ENCODE data around the gene SEMA4C. TPM values are rescaled to one million over a fixed set of nuclear protein-coding genes. Genes with fewer than 3 reads are reported as not detected.
"Not testable (repeated sequence)": the region's sequence is repeated elsewhere in the genome, so short reads cannot be mapped to it uniquely, and the experiment has no call there.

The SEMA4C gene
- polyA plus RNA-seq, 1 of the 3 experiments (the other 2 are of a cell fraction): 34.8 TPM

DNA sequence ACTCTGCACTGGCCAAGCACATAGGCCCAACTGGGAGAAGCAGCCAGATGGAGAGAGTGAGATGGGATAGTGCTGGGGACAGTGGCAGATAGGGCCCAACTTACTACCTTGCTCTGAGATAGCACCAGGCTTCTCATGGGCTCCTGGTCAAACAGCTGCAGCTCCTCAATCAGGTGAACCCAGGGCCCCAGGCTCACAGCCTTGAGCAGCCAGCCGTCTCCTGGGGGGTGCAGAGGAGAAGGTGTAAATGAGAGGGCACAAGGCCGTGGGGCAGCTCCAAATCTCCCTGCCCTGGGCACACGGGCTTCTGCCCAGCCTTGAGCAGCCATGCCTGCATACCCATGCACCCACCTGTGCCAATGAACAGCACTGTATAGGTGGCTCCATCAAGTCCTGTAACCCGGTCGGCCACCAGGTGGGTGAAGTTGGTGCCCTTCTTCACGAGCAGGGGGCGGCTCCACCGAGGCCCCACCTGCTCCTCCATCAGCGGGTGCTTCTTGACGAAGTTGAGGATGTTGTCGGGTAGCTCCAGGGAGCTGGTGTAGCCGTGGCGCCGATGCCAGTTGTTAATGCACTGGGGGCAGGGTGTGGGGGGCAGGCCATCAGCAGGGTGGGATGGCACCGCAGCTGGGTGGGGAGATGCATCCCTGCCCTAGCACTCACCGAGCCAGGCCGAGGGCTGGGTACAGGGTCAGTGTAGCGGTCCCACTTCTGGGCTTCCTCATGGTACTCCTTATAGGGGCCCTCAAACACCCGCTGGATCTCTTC is 6.1 kb downstream of the SEMA4C start:
- TF ChIP-seq EP300 (IDR thresholded peaks at IDR 0.05; ENCODE audit: borderline replicate concordance in 1 of 2, low read depth in 1 of 2, low read length in 1 of 2) (no peak), NRF1 (IDR thresholded peaks at IDR 0.05; ENCODE audit: low read depth, low read length) (no peak), POLR2AphosphoS5 (IDR thresholded peaks at IDR 0.05; ENCODE audit: low read depth, low read length) (no peak), MXI1 (IDR thresholded peaks at IDR 0.05; ENCODE audit: low read depth, low read length) (no peak)
- peaks cover 5 to 66% of the 10 kb centered on the region in 2 experiments for H3K36me3 ChIP-seq (replicated peaks in 1 of 2; ENCODE audit: control insufficient read depth in 1 of 2, insufficient read depth in 2 of 2, low read length in 1 of 2)
- H3F3A ChIP-seq (replicated peaks; ENCODE audit: insufficient read depth): peaks cover 12% of the 10 kb centered on the region
- H3K27ac ChIP-seq (ENCODE audit: low read depth in 2 of 2, low read length in 1 of 2): no peak overlapping the region
- H3K27me3 ChIP-seq (ENCODE audit: insufficient read depth): no peaks in the 10 kb centered on the region
- H4K20me1 ChIP-seq (ENCODE audit: insufficient read depth): peaks cover 30% of the 10 kb centered on the region; the same call in 1 of the 2 replicates
- H3K79me2 ChIP-seq (ENCODE audit: insufficient read depth): peaks cover 34% of the 10 kb centered on the region
- H3K4me1 ChIP-seq (ENCODE audit: control insufficient read depth in 1 of 2, insufficient read depth in 2 of 2, low read depth in 1 of 2, low read length in 1 of 2): peaks cover 0 to 22% of the 10 kb centered on the region in 2 experiments; a peak in 1 of 4 replicates
- POLR2A ChIA-PET: interaction anchor here (0.6 kb wide), 1 partner anchor 63 kb away, joined by 4 read pairs; no protein-coding TSS in a partner anchor
- no peak overlapping the region for H3K4me2 ChIP-seq
- CTCF ChIA-PET: interaction anchor here (0.9 to 6.8 kb wide), 4 partner anchors 12 to 248 kb away, joined by 3 to 93 read pairs (median 3); no protein-coding TSS in a partner anchor
- H3K9me3 ChIP-seq: no peaks in the 10 kb centered on the region
- H3K9me2 ChIP-seq: no peaks in the 10 kb centered on the region
- 94% methylated on average over 15 of the region's 19 CpGs for WGBS (ENCODE audit: low lambda C conversion rate)
- no peak overlapping the region for H3K9ac ChIP-seq
- H2AFZ ChIP-seq (ENCODE audit: low read depth): no peak overlapping the region
- no peak overlapping the region for H3K4me3 ChIP-seq (ENCODE audit: low read depth in 2 of 2, low read length in 1 of 2)
- no peak for DNase-seq

DNA sequence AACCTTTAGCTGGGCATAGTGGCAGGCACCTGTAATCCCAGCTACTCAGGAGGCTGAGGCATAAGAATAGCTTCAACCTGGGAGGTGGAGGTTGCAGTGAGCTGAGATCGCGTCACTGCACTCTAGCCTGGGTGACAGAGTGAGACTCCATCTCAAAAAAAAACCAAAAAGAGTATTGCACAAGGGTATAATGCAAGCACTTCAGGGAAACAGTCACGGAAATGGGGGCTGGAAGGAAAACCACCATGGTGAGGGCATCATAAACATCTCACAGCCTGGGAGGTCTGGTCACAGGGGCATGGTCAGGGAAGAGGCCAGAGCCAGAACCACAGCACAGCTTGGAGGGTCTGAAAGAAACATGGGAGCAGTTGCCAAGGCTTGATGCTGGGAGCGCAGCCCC is 6.8 kb downstream of the SEMA4C start:
- ChIA-PET CTCF (interaction anchor here (1.1 to 8.1 kb wide), 2 partner anchors 13 to 89 kb away, joined by 3 to 332 read pairs; no protein-coding TSS in a partner anchor), POLR2A (interaction anchor here (0.6 kb wide), 1 partner anchor 62 kb away, joined by 4 read pairs; no protein-coding TSS in a partner anchor)
- peaks cover 5 to 66% of the 10 kb centered on the region in 2 experiments for H3K36me3 ChIP-seq (replicated peaks in 1 of 2; ENCODE audit: control insufficient read depth in 1 of 2, insufficient read depth in 2 of 2, low read length in 1 of 2)
- peaks cover 27% of the 10 kb centered on the region for H3K79me2 ChIP-seq (ENCODE audit: insufficient read depth)
- whole genome bisulfite sequencing (ENCODE audit: low lambda C conversion rate): 94% methylated on average over 4 of the region's 4 CpGs
- H3K4me3 ChIP-seq (ENCODE audit: low read depth in 2 of 2, low read length in 1 of 2); H3K4me2 ChIP-seq; H2AFZ ChIP-seq (ENCODE audit: low read depth); H3K27me3 ChIP-seq (ENCODE audit: insufficient read depth); H3K27ac ChIP-seq (ENCODE audit: low read depth in 2 of 2, low read length in 1 of 2); H3K9me2 ChIP-seq; DNase-seq; H3K9me3 ChIP-seq; H3K9ac ChIP-seq: not testable (repeated sequence)
- peaks cover 17% of the 10 kb centered on the region for H3F3A ChIP-seq (replicated peaks; ENCODE audit: insufficient read depth)
- H4K20me1 ChIP-seq (ENCODE audit: insufficient read depth): peaks cover 30% of the 10 kb centered on the region; the same call in 1 of the 2 replicates
- H3K4me1 ChIP-seq (ENCODE audit: control insufficient read depth in 1 of 2, insufficient read depth in 2 of 2, low read depth in 1 of 2, low read length in 1 of 2): peaks cover 0 to 25% of the 10 kb centered on the region in 2 experiments; a peak in 1 of 4 replicates

DNA sequence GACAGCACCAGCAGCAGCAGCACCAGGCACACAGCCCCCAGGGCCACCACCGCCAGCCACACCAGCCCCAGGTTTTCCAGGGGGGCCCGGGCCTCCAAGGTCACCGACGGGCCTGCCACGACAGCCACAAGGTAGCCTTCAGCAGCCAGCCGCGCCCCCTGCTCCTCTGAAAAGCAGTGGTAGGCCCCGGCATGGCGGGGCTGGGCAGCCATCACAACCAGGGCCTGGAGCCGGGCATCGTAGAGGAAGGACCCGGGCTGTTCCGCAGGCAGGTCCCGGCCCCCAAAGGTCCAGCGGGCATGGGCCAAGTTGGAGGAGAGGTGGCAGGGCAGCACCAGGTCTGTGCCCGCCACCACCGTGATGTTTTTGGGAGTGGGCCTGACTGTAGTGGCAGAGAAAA is 8.8 kb downstream of the SEMA4C start:
- 94% methylated on average over 16 of the region's 17 CpGs for WGBS (ENCODE audit: low lambda C conversion rate)
- H3K9ac ChIP-seq: no peak overlapping the region
- no peaks in the 10 kb centered on the region for H3K9me3 ChIP-seq
- peaks cover 0 to 18% of the 10 kb centered on the region in 2 experiments; a peak in 1 of 4 replicates for H3K4me1 ChIP-seq (ENCODE audit: control insufficient read depth in 1 of 2, insufficient read depth in 2 of 2, low read depth in 1 of 2, low read length in 1 of 2)
- DNase-seq: no peak
- H3K79me2 ChIP-seq (ENCODE audit: insufficient read depth): peaks cover 22% of the 10 kb centered on the region; the same call in 1 of the 2 replicates
- H3K27me3 ChIP-seq (ENCODE audit: insufficient read depth): no peaks in the 10 kb centered on the region
- no peaks in the 10 kb centered on the region for H3K9me2 ChIP-seq
- peaks cover 17% of the 10 kb centered on the region for H3F3A ChIP-seq (replicated peaks; ENCODE audit: insufficient read depth)
- no peak overlapping the region for H3K27ac ChIP-seq (ENCODE audit: low read depth in 2 of 2, low read length in 1 of 2)
- H2AFZ ChIP-seq (ENCODE audit: low read depth): no peak overlapping the region
- H3K4me2 ChIP-seq: no peak overlapping the region
- H3K4me3 ChIP-seq (ENCODE audit: low read depth in 2 of 2, low read length in 1 of 2): no peak overlapping the region
- peaks cover 5 to 53% of the 10 kb centered on the region in 2 experiments for H3K36me3 ChIP-seq (replicated peaks in 1 of 2; ENCODE audit: control insufficient read depth in 1 of 2, insufficient read depth in 2 of 2, low read length in 1 of 2)
- H4K20me1 ChIP-seq (ENCODE audit: insufficient read depth): peaks cover 17% of the 10 kb centered on the region; the same call in 1 of the 2 replicates
- CTCF ChIA-PET: interaction anchor here (1.6 to 8.1 kb wide), 2 partner anchors 8 to 91 kb away, joined by 5 to 332 read pairs; no protein-coding TSS in a partner anchor
- POLR2A ChIA-PET: no interaction called here
- TF ChIP-seq, protein P1, sequence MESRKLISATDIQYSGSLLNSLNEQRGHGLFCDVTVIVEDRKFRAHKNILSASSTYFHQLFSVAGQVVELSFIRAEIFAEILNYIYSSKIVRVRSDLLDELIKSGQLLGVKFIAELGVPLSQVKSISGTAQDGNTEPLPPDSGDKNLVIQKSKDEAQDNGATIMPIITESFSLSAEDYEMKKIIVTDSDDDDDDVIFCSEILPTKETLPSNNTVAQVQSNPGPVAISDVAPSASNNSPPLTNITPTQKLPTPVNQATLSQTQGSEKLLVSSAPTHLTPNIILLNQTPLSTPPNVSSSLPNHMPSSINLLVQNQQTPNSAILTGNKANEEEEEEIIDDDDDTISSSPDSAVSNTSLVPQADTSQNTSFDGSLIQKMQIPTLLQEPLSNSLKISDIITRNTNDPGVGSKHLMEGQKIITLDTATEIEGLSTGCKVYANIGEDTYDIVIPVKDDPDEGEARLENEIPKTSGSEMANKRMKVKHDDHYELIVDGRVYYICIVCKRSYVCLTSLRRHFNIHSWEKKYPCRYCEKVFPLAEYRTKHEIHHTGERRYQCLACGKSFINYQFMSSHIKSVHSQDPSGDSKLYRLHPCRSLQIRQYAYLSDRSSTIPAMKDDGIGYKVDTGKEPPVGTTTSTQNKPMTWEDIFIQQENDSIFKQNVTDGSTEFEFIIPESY (IDR thresholded peaks at IDR 0.05; ENCODE audit: borderline replicate concordance, low read depth): no peak
- TF ChIP-seq FOSL2 (IDR thresholded peaks at IDR 0.05; ENCODE audit: borderline replicate concordance, low read depth): no peak
- TF ChIP-seq GABPA (IDR thresholded peaks at IDR 0.05; ENCODE audit: low read depth): no peak
- TF ChIP-seq, protein P2, sequence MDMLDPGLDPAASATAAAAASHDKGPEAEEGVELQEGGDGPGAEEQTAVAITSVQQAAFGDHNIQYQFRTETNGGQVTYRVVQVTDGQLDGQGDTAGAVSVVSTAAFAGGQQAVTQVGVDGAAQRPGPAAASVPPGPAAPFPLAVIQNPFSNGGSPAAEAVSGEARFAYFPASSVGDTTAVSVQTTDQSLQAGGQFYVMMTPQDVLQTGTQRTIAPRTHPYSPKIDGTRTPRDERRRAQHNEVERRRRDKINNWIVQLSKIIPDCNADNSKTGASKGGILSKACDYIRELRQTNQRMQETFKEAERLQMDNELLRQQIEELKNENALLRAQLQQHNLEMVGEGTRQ (IDR thresholded peaks at IDR 0.05; ENCODE audit: borderline replicate concordance, low read depth, low read length): no peak
- no peak for TF ChIP-seq MEF2A (IDR thresholded peaks at IDR 0.05; ENCODE audit: borderline replicate concordance, low read depth)
- TF ChIP-seq JUND (IDR thresholded peaks at IDR 0.05): no peak
- TF ChIP-seq, protein P3, sequence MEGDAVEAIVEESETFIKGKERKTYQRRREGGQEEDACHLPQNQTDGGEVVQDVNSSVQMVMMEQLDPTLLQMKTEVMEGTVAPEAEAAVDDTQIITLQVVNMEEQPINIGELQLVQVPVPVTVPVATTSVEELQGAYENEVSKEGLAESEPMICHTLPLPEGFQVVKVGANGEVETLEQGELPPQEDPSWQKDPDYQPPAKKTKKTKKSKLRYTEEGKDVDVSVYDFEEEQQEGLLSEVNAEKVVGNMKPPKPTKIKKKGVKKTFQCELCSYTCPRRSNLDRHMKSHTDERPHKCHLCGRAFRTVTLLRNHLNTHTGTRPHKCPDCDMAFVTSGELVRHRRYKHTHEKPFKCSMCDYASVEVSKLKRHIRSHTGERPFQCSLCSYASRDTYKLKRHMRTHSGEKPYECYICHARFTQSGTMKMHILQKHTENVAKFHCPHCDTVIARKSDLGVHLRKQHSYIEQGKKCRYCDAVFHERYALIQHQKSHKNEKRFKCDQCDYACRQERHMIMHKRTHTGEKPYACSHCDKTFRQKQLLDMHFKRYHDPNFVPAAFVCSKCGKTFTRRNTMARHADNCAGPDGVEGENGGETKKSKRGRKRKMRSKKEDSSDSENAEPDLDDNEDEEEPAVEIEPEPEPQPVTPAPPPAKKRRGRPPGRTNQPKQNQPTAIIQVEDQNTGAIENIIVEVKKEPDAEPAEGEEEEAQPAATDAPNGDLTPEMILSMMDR (IDR thresholded peaks at IDR 0.05): no peak
- TF ChIP-seq, protein P4, sequence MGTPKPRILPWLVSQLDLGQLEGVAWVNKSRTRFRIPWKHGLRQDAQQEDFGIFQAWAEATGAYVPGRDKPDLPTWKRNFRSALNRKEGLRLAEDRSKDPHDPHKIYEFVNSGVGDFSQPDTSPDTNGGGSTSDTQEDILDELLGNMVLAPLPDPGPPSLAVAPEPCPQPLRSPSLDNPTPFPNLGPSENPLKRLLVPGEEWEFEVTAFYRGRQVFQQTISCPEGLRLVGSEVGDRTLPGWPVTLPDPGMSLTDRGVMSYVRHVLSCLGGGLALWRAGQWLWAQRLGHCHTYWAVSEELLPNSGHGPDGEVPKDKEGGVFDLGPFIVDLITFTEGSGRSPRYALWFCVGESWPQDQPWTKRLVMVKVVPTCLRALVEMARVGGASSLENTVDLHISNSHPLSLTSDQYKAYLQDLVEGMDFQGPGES (IDR thresholded peaks at IDR 0.05; ENCODE audit: low read depth, low read length): no peak
- TF ChIP-seq POLR2AphosphoS5 (IDR thresholded peaks at IDR 0.05; ENCODE audit: low read depth, low read length): no peak
- TF ChIP-seq, protein P5, sequence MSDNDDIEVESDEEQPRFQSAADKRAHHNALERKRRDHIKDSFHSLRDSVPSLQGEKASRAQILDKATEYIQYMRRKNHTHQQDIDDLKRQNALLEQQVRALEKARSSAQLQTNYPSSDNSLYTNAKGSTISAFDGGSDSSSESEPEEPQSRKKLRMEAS (IDR thresholded peaks at IDR 0.05; ENCODE audit: low read depth): no peak

Measured in SK-N-SH (cell line).